Rectal smooth muscle tissue (tissue), 1 donor: ENCODE results near the gene KLHDC8B.

Experiments used
- H3K27ac ChIP-seq: one replicate; pipeline ENCODE4 v1.7.0; 2013; ENCODE audit warnings: low read depth, low read length, inconsistent platforms
- H3K27me3 ChIP-seq: one replicate; pipeline ENCODE4 v1.7.0; 2013; ENCODE audit warnings: low read length; ENCODE audit not compliant: control insufficient read depth, insufficient read depth
- H3K36me3 ChIP-seq: one replicate; pipeline ENCODE4 v1.7.0; 2013; ENCODE audit warnings: low read length; ENCODE audit not compliant: control insufficient read depth, insufficient read depth
- H3K4me1 ChIP-seq: one replicate; pipeline ENCODE4 v1.7.0; 2013; ENCODE audit warnings: low read length; ENCODE audit not compliant: control insufficient read depth, insufficient read depth
- H3K4me3 ChIP-seq: one replicate; pipeline ENCODE4 v1.7.0; 2013; ENCODE audit warnings: low read length
- H3K9ac ChIP-seq: one replicate; pipeline ENCODE4 v1.7.0; 2013; ENCODE audit warnings: low read length

KLHDC8B gene

GRCh38 chr3:49171119-49171774 lies at the start of gene KLHDC8B:
TSS of gene KLHDC8B (plus strand) at chr3:49171598. CDS start at chr3:49172770, 1,172 bp downstream.
- Histone ChIP-seq H3K36me3 (peaks cover 13% of the 10 kb centered on the region), H3K4me1 (peaks cover 30% of the 10 kb centered on the region), H3K27ac (peak within 1 kb of the TSS; percentile 95), H3K4me3 (peak within 1 kb of the TSS; percentile 91), H3K9ac (peak within 1 kb of the TSS; percentile 88), H3K27me3 (no peaks in the 10 kb centered on the region)

GRCh38 chr3:49122022-49122421 lies 49.4 kb upstream of the KLHDC8B start:
- Histone ChIP-seq H3K27me3 (no peaks in the 10 kb centered on the region), H3K36me3 (peaks cover 29% of the 10 kb centered on the region)

GRCh38 chr3:49122451-49122850 lies 48.9 kb upstream of the KLHDC8B start:
- Histone ChIP-seq H3K9ac (no peak overlapping the region), H3K27ac (no peak overlapping the region), H3K4me3 (no peak overlapping the region), H3K4me1 (peaks cover 17% of the 10 kb centered on the region), H3K36me3 (peaks cover 24% of the 10 kb centered on the region), H3K27me3 (no peaks in the 10 kb centered on the region)

More at GRCh38 chr3:49122022-49122421, 49.4 kb upstream of the KLHDC8B start:
- H3K27ac ChIP-seq = no peak overlapping the region
- H3K4me3 ChIP-seq = no peak overlapping the region
- peaks cover 17% of the 10 kb centered on the region for H3K4me1 ChIP-seq
- H3K9ac ChIP-seq = no peak overlapping the region

GRCh38 chr3:49122886-49123545 lies 48.4 kb upstream of the KLHDC8B start:
- Histone ChIP-seq H3K36me3 (peaks cover 20% of the 10 kb centered on the region), H3K9ac (no peak overlapping the region), H3K27me3 (no peaks in the 10 kb centered on the region), H3K4me1 (peaks cover 17% of the 10 kb centered on the region), H3K27ac (no peak overlapping the region), H3K4me3 (no peak overlapping the region)

GRCh38 chr3:49123687-49124086 lies 47.7 kb upstream of the KLHDC8B start:
- H3K36me3 ChIP-seq = peaks cover 20% of the 10 kb centered on the region
- H3K27ac ChIP-seq = no peak overlapping the region
- no peaks in the 10 kb centered on the region for H3K27me3 ChIP-seq
- peaks cover 15% of the 10 kb centered on the region for H3K4me1 ChIP-seq
- H3K4me3 ChIP-seq = no peak overlapping the region
- H3K9ac ChIP-seq = no peak overlapping the region

- Histone ChIP-seq H3K4me1 (peaks cover 10% of the 10 kb centered on the region), H3K4me3 (no peak overlapping the region), H3K36me3 (peaks cover 20% of the 10 kb centered on the region), H3K27ac (no peak overlapping the region), H3K9ac (no peak overlapping the region), H3K27me3 (no peaks in the 10 kb centered on the region)
Measured at GRCh38 chr3:49124203-49124602, 47.2 kb upstream of the KLHDC8B start.

- H3K27me3 ChIP-seq = no peaks in the 10 kb centered on the region
- no peak overlapping the region for H3K27ac ChIP-seq
- H3K36me3 ChIP-seq = peaks cover 20% of the 10 kb centered on the region
- H3K4me3 ChIP-seq = no peak overlapping the region
- H3K9ac ChIP-seq = no peak overlapping the region
- H3K4me1 ChIP-seq = peaks cover 3% of the 10 kb centered on the region
Measured at GRCh38 chr3:49124991-49125670, 46.3 kb upstream of the KLHDC8B start.

- Histone ChIP-seq H3K36me3 (peaks cover 6% of the 10 kb centered on the region), H3K27me3 (no peaks in the 10 kb centered on the region), H3K9ac (no peak overlapping the region), H3K4me1 (peaks cover 12% of the 10 kb centered on the region), H3K4me3 (no peak overlapping the region), H3K27ac (no peak overlapping the region)
Measured at GRCh38 chr3:49131040-49131439, 40.4 kb upstream of the KLHDC8B start.

- Histone ChIP-seq H3K4me3 (peak overlapping the region; percentile 88), H3K27ac (no peak overlapping the region), H3K9ac (no peak overlapping the region), H3K36me3 (peaks cover 2% of the 10 kb centered on the region), H3K27me3 (no peaks in the 10 kb centered on the region), H3K4me1 (peaks cover 12% of the 10 kb centered on the region)
Measured at GRCh38 chr3:49131576-49131975, 39.8 kb upstream of the KLHDC8B start.

- Histone ChIP-seq H3K36me3 (peaks cover 2% of the 10 kb centered on the region), H3K9ac (peak overlapping the region; percentile 41), H3K27me3 (no peaks in the 10 kb centered on the region), H3K4me1 (peaks cover 12% of the 10 kb centered on the region), H3K4me3 (peak overlapping the region; percentile 88), H3K27ac (peak overlapping the region; percentile 91)
Measured at GRCh38 chr3:49132073-49132436, 39.3 kb upstream of the KLHDC8B start.

- Histone ChIP-seq H3K36me3 (peaks cover 2% of the 10 kb centered on the region), H3K4me3 (peak within 1 kb of the TSS; percentile 88), H3K4me1 (peaks cover 12% of the 10 kb centered on the region), H3K27ac (peak within 1 kb of the TSS; percentile 91), H3K27me3 (no peaks in the 10 kb centered on the region), H3K9ac (peak within 1 kb of the TSS; percentile 41)
Measured at GRCh38 chr3:49132437-49133225, 38.8 kb upstream of the KLHDC8B start, which contains the start of gene LAMB2. TSS of gene LAMB2 (minus strand) at chr3:49133050. CDS start at chr3:49132867, 183 bp downstream.
